Type B pancreatic cell (in vitro differentiated cells): ENCODE measurements around the gene ANK3. TPM values are rescaled to one million over a fixed set of nuclear protein-coding genes. Genes with fewer than 3 reads are reported as not detected.

Experiments
- DNase-seq: peaks from one replicate; pipeline ENCODE4 v3.0.0; 2021; ENCODE audit warnings: mixed read lengths; ENCODE audit not compliant: unreplicated experiment; ENCODE audit errors: extremely low spot score
- H3K27ac Mint-ChIP-seq: 2 replicates; pipeline ENCODE4 v1.8.0; 2021; ENCODE audit warnings: mild to moderate bottlenecking, mixed read lengths
- H3K27me3 Mint-ChIP-seq: 2 replicates; pipeline ENCODE4 v1.8.0; 2021; ENCODE audit warnings: mixed read lengths
- H3K36me3 Mint-ChIP-seq: 2 replicates; pipeline ENCODE4 v1.8.0; 2021; ENCODE audit warnings: mixed read lengths
- H3K4me1 Mint-ChIP-seq: one replicate; pipeline ENCODE4 v1.8.0; 2021; ENCODE audit warnings: mixed read lengths; ENCODE audit not compliant: unreplicated experiment
- H3K4me3 Mint-ChIP-seq: 2 replicates; pipeline ENCODE4 v1.8.0; 2021; ENCODE audit warnings: mild to moderate bottlenecking, mixed read lengths
- H3K9me3 Mint-ChIP-seq: 2 replicates; pipeline ENCODE4 v1.8.0; 2021; ENCODE audit warnings: mixed read lengths
- total RNA-seq: library from RNA; stranded (reverse); gene quantifications from 2 replicates; pipeline ENCODE4 v1.2.1, GENCODE V29; 2021; ENCODE audit warnings: low replicate concordance
- TF ChIP-seq, protein P1 (sequence below): fragments of 200-600 bp; sonication (generic); conservative IDR thresholded peaks from 2 replicates; pipeline ENCODE4 v1.5.0; 2021; ENCODE audit warnings: antibody characterized with exemption, mild to moderate bottlenecking

The ANK3 gene
- total RNA-seq, 1 donor from 2014 or later = 90.2 TPM

DNA sequence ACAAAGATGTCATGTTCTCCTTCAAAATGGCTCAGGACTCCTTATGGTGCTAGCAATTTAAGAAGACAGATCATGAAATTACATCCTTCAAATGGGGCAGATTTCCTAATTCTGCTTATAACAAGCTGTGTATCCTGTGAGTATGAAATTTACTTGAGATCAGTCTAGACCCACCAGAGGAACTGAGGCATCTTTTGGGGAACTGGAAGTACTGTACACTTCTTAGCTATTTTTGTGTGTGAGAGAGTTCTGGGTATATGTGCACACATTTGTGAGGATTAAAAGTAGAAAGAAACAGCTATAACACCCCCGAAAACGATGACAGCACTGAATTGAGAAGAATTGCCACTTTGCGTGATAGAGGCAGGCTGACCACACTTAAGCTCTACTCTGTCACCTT lies 296.4 kb downstream of the ANK3 start:
- no peak for DNase-seq
- Mint-ChIP-seq H3K36me3 (peaks cover 13% of the 10 kb centered on the region), H3K27ac (no peak overlapping the region), H3K4me3 (no peak overlapping the region), H3K27me3 (no peaks in the 10 kb centered on the region), H3K4me1 (peaks cover 3% of the 10 kb centered on the region), H3K9me3 (no peaks in the 10 kb centered on the region)
- TF ChIP-seq, protein P1, sequence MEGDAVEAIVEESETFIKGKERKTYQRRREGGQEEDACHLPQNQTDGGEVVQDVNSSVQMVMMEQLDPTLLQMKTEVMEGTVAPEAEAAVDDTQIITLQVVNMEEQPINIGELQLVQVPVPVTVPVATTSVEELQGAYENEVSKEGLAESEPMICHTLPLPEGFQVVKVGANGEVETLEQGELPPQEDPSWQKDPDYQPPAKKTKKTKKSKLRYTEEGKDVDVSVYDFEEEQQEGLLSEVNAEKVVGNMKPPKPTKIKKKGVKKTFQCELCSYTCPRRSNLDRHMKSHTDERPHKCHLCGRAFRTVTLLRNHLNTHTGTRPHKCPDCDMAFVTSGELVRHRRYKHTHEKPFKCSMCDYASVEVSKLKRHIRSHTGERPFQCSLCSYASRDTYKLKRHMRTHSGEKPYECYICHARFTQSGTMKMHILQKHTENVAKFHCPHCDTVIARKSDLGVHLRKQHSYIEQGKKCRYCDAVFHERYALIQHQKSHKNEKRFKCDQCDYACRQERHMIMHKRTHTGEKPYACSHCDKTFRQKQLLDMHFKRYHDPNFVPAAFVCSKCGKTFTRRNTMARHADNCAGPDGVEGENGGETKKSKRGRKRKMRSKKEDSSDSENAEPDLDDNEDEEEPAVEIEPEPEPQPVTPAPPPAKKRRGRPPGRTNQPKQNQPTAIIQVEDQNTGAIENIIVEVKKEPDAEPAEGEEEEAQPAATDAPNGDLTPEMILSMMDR = no peak

DNA sequence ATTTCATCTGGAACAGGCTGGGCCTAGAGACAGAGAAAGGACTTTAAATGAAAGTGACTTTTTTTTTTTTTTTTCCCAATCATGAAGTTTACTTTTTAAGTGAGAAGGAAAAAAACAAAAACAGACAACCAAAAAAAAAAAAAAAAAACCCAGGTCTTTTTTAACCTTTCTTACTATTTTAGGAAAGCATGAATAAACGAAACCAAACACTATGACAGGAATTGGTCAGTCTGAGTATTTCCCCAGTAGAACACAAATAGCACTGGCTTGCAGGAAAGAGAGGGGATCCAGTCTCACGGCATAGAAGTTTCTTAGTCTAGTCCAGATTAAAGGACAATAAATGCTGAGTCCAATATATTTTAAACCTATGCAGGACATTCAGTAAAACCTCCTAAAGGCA lies 302.8 kb downstream of the ANK3 start:
- H3K4me3 Mint-ChIP-seq = no peak overlapping the region
- no peaks in the 10 kb centered on the region for H3K4me1 Mint-ChIP-seq
- no peak overlapping the region for H3K27ac Mint-ChIP-seq
- H3K27me3 Mint-ChIP-seq = no peaks in the 10 kb centered on the region
- TF ChIP-seq, protein P1 = no peak
- no peak for DNase-seq
- H3K9me3 Mint-ChIP-seq = no peaks in the 10 kb centered on the region
- peaks cover 30% of the 10 kb centered on the region for H3K36me3 Mint-ChIP-seq

DNA sequence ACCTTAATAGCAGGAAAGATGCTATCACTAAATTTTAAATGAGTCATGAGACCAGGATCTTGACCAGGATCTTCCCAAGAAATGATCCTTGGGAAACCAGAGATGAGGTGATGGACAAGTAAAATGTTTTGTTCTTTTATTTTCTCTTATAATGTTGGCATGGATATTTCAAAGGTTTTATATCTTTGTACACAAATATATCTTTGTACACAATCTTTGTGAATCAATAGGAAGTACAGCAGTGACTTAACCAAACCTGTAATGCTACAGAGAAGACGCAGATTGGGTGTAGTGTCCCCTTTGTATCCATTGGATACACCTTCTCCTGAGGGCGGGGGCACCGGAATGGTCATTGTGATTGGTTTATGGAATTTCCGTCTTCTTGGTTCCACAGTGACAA lies 303.3 kb downstream of the ANK3 start:
- no peak for DNase-seq
- Mint-ChIP-seq H3K36me3 (peaks cover 30% of the 10 kb centered on the region), H3K27ac (no peak overlapping the region), H3K9me3 (no peaks in the 10 kb centered on the region), H3K4me1 (no peaks in the 10 kb centered on the region), H3K4me3 (no peak overlapping the region), H3K27me3 (no peaks in the 10 kb centered on the region)
- TF ChIP-seq, protein P1 = no peak

DNA sequence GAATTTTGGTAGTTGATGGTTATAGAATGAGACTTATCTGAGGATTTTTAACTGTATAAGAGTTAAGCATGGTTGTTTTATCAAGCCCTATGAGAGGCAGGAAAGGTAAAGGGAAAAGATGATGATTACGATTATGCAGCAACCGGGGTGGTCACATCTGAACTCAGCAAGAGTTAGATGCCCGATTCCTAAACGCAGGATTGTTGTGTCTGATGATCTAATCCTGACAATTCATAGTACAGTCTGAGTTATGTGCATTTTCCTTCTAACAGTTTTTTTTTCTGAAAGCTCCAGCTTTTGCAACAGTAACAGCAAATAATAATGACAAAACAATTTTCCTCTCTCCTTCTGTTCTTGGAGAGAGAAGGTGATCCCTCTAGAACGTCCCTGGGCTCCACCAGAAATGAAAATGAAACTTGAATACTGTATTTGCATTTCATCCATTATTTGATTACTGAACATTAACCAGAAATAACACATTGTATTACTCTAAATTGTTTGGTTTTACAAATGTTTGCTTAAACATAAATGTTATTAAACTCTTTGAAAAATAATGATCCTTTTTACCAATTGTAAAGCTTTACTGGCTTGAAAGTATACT lies 306.8 kb downstream of the ANK3 start:
- DNase-seq = no peak
- peaks cover 38% of the 10 kb centered on the region for H3K36me3 Mint-ChIP-seq
- no peak overlapping the region for H3K27ac Mint-ChIP-seq
- no peaks in the 10 kb centered on the region for H3K9me3 Mint-ChIP-seq
- no peaks in the 10 kb centered on the region for H3K4me1 Mint-ChIP-seq
- H3K27me3 Mint-ChIP-seq = no peaks in the 10 kb centered on the region
- TF ChIP-seq, protein P1 = no peak
- no peak overlapping the region for H3K4me3 Mint-ChIP-seq

DNA sequence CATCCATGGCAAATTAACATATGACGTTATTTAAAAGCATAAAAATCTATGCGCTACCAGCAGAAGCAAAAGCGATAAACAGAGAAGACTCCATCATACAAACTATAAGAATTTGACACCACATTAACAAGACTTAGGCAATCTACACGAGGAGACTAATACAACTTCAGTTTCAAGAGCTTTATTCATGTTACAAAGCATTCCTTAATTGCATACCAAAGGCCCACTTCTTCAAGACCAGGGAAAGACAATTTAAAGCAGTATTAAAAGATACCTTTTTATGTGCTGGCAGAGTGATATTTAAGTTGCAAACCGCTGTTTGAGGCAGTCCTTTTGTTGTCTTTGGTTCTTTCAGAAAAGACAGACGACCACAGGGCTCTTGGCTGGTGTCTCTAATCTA lies 307.3 kb downstream of the ANK3 start:
- Mint-ChIP-seq H3K27ac (no peak overlapping the region), H3K9me3 (no peaks in the 10 kb centered on the region), H3K4me1 (no peaks in the 10 kb centered on the region), H3K4me3 (no peak overlapping the region), H3K36me3 (peaks cover 43% of the 10 kb centered on the region), H3K27me3 (no peaks in the 10 kb centered on the region)
- DNase-seq = no peak
- TF ChIP-seq, protein P1 = no peak
